Measurements from ENCODE around the gene NTRK3. TPM values are rescaled to one million over a fixed set of nuclear protein-coding genes. Genes with fewer than 3 reads are reported as not detected.

NTRK3 gene
- total RNA-seq, 4 donors from 2014 or later, result 5.3 to 11.7 (median 6.3) TPM

GRCh38 chr15:88140398-88140797, 116.1 kb downstream of the NTRK3 start:
- no peak for TF ChIP-seq POLR2A (IDR thresholded peaks at IDR 0.05)
- no peak for TF ChIP-seq POLR2AphosphoS5 (IDR thresholded peaks at IDR 0.05)
- no peaks in the 10 kb centered on the region for H3K9me3 ChIP-seq
- H3K4me1 ChIP-seq, result no peaks in the 10 kb centered on the region
- H3K36me3 ChIP-seq, result no peaks in the 10 kb centered on the region
- no peak for DNase-seq (ENCODE audit: low spot score in 2 of 2)
- H3K4me3 ChIP-seq, result no peak overlapping the region
- 71% methylated on average over 4 of the region's 4 CpGs for WGBS
- no peak overlapping the region for H3K27ac ChIP-seq
- H3K27me3 ChIP-seq, result no peaks in the 10 kb centered on the region

GRCh38 chr15:88139936-88140335, 116.6 kb downstream of the NTRK3 start:
- WGBS, result 81% methylated on average over 2 of the region's 2 CpGs
- no peaks in the 10 kb centered on the region for H3K27me3 ChIP-seq
- no peaks in the 10 kb centered on the region for H3K36me3 ChIP-seq
- no peak for TF ChIP-seq EP300 (IDR thresholded peaks at IDR 0.05)
- TF ChIP-seq, protein P1, sequence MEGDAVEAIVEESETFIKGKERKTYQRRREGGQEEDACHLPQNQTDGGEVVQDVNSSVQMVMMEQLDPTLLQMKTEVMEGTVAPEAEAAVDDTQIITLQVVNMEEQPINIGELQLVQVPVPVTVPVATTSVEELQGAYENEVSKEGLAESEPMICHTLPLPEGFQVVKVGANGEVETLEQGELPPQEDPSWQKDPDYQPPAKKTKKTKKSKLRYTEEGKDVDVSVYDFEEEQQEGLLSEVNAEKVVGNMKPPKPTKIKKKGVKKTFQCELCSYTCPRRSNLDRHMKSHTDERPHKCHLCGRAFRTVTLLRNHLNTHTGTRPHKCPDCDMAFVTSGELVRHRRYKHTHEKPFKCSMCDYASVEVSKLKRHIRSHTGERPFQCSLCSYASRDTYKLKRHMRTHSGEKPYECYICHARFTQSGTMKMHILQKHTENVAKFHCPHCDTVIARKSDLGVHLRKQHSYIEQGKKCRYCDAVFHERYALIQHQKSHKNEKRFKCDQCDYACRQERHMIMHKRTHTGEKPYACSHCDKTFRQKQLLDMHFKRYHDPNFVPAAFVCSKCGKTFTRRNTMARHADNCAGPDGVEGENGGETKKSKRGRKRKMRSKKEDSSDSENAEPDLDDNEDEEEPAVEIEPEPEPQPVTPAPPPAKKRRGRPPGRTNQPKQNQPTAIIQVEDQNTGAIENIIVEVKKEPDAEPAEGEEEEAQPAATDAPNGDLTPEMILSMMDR (IDR thresholded peaks at IDR 0.05), result no peak
- no peak for TF ChIP-seq POLR2A (IDR thresholded peaks at IDR 0.05)
- TF ChIP-seq POLR2AphosphoS5 (IDR thresholded peaks at IDR 0.05), result no peak
- H3K27ac ChIP-seq, result no peak overlapping the region
- DNase-seq (ENCODE audit: low spot score in 2 of 2), result no peak
- no peak overlapping the region for H3K4me3 ChIP-seq
- H3K9me3 ChIP-seq, result no peaks in the 10 kb centered on the region
- no peaks in the 10 kb centered on the region for H3K4me1 ChIP-seq

- Histone ChIP-seq H3K4me1 (no peaks in the 10 kb centered on the region), H3K27me3 (no peaks in the 10 kb centered on the region), H3K4me3 (no peak overlapping the region), H3K27ac (no peak overlapping the region), H3K36me3 (no peaks in the 10 kb centered on the region), H3K9me3 (no peaks in the 10 kb centered on the region)
- 52% methylated on average over 6 of the region's 6 CpGs for WGBS
- DNase-seq (ENCODE audit: low spot score in 2 of 2), result no peak
- TF ChIP-seq POLR2AphosphoS5 (IDR thresholded peaks at IDR 0.05), result no peak
- no peak for TF ChIP-seq POLR2A (IDR thresholded peaks at IDR 0.05)
- TF ChIP-seq EP300 (IDR thresholded peaks at IDR 0.05), result no peak
- TF ChIP-seq, protein P1 (IDR thresholded peaks at IDR 0.05), result no peak
Measured at GRCh38 chr15:88133795-88134194, 122.7 kb downstream of the NTRK3 start.

DNA sequence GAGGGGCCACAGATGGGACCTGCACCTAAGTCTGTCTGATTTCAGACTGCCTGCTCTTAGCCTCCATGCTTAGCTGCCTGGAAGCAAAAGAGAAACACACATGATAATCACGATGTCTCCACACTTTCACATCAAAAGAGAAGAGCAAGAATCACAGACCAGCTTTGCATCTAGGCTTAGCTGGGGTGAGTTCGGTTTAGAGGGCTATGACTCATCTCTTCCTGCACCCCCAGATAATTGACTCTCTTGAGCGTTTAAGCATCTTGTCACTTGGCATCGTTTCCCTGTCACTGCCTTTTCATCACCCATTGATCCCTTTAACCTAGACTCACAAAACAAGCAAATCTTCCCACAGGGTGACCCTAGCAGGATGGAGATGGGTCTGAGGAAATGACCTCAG, 124.0 kb downstream of the NTRK3 start:
- Histone ChIP-seq H3K9me3 (no peaks in the 10 kb centered on the region), H3K27ac (no peak overlapping the region), H3K27me3 (no peaks in the 10 kb centered on the region), H3K4me1 (no peaks in the 10 kb centered on the region), H3K36me3 (no peaks in the 10 kb centered on the region), H3K4me3 (no peak overlapping the region)
- 55% methylated on average over 4 of the region's 4 CpGs for WGBS
- no peak for DNase-seq (ENCODE audit: low spot score in 2 of 2)
- TF ChIP-seq POLR2AphosphoS5 (IDR thresholded peaks at IDR 0.05), result no peak
- TF ChIP-seq EP300 (IDR thresholded peaks at IDR 0.05), result no peak
- TF ChIP-seq POLR2A (IDR thresholded peaks at IDR 0.05), result no peak
- TF ChIP-seq, protein P1 (IDR thresholded peaks at IDR 0.05), result no peak

DNA sequence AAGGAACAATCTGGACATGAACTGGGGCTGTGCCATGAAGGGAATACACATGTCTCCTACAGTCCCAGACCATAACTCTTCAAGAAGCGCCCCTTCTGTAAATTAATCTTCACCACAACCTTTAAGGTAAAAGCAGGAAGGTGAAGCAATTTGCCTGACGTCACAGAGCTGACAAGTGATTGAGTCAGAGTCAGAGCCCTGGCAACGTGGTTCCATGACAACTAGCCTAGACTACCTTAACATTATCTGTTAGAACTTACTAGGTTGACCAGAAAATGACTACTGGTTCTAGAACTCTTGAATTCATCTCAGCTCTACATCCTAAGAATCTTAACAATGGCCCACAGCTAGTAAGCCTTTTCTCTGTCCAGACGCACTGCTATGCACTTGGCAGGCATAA, 124.6 kb downstream of the NTRK3 start:
- no peak overlapping the region for H3K27ac ChIP-seq
- no peak overlapping the region for H3K4me3 ChIP-seq
- no peaks in the 10 kb centered on the region for H3K9me3 ChIP-seq
- 81% methylated on average over 4 of the region's 4 CpGs for WGBS
- TF ChIP-seq EP300 (IDR thresholded peaks at IDR 0.05) (no peak), POLR2A (IDR thresholded peaks at IDR 0.05) (no peak), POLR2AphosphoS5 (IDR thresholded peaks at IDR 0.05) (no peak)
- no peaks in the 10 kb centered on the region for H3K27me3 ChIP-seq
- no peaks in the 10 kb centered on the region for H3K36me3 ChIP-seq
- no peaks in the 10 kb centered on the region for H3K4me1 ChIP-seq
- no peak for DNase-seq (ENCODE audit: low spot score in 2 of 2)

- Histone ChIP-seq H3K36me3 (no peaks in the 10 kb centered on the region), H3K9me3 (no peaks in the 10 kb centered on the region), H3K27ac (peak overlapping the region; percentile 12), H3K4me1 (peaks cover 4% of the 10 kb centered on the region), H3K4me3 (no peak overlapping the region), H3K27me3 (no peaks in the 10 kb centered on the region)
- TF ChIP-seq POLR2A (IDR thresholded peaks at IDR 0.05) (no peak), EP300 (IDR thresholded peaks at IDR 0.05) (no peak), POLR2AphosphoS5 (IDR thresholded peaks at IDR 0.05) (no peak)
- TF ChIP-seq, protein P1 (IDR thresholded peaks at IDR 0.05), result no peak
- no peak for DNase-seq (ENCODE audit: low spot score in 2 of 2)
Measured at GRCh38 chr15:88127432-88127790, 129.1 kb downstream of the NTRK3 start.

All from suprapubic skin (tissue), 4 donors.